Activated T-cell treated with anti-CD3 and anti-CD28 coated beads for 4 hours (primary cell): ENCODE results near the gene GCK.
"Not testable (repeated sequence)": the region's sequence is repeated elsewhere in the genome, so short reads cannot be mapped to it uniquely, and the experiment has no call there.

Experiments
- DNase-seq: peaks from one replicate; pipeline ENCODE4 v3.0.0-alpha.2; 2020

The GCK gene

GRCh38 chr7:44176486-44176885 lies 12.8 kb downstream of the GCK start:
- no peak for DNase-seq

DNA sequence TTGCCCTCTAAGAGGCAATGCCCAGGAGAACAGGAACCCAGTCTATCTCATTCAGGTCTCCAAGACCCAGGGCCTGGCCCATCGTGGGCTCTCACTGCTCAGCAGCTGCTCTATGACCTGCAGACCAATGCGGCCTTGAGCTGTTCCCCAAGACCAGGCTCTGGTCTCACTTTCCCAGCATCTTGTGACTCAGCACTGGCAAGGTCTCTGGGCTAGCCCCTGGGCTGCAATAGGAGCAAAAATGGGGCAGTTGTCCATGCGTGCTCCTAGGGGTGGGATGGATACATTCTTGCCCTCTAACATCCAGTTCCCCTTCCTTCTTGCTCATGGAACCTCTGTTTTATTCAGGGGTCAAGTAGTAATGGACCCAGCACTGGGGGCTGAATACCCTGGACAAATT lies 13.5 kb downstream of the GCK start:
- no peak for DNase-seq

- not testable (repeated sequence) for DNase-seq
These were observed 14.6 kb downstream of the GCK start for GRCh38 chr7:44174694-44174948.

GRCh38 chr7:44173911-44174693 lies 15.1 kb downstream of the GCK start:
- DNase-seq: no peak

- no peak for DNase-seq
These were observed 16.3 kb downstream of the GCK start for GRCh38 chr7:44172803-44173424.

DNA sequence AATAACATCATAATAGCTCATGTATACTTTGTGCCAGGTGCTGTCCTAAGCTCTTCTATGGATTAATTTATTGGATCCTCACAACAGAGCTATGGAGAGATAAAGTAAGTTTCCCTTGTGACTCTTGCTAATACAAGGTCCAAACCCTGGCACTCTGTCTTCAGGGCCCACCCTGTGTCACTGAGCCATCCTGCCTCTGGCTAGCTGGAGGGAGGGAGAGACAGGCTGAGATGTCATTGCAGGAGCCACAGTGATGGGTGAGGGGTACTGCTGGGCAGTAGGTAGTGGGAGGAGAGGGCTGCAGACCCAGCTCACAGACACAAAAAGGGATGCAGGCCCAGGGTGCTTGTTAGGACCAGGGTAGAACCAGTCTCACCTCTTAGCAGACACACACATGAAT lies 16.9 kb downstream of the GCK start:
- no peak for DNase-seq

- not testable (repeated sequence) for DNase-seq
These were observed 17.3 kb downstream of the GCK start for GRCh38 chr7:44171901-44172300.

DNA sequence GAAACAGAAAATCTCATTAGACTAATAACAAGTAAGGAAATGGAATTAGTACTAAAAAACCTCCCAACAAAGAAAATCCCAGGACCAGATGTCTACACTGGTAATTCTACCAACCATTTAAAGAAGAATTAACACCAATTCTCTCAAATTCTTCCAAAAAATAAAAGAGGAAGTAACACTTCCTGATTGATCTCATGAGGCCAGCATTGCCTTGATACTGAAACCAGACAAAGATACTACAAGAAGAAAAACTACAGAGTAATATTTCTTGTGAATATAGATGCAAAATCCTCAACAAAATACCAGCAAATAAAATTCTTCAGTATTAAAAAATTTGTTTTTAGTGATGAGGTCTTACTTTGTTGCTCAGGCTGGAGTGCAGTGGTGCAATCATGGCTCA lies 21.3 kb downstream of the GCK start:
- DNase-seq: no peak

GRCh38 chr7:44163591-44163990 lies 25.6 kb downstream of the GCK start:
- no peak for DNase-seq

- DNase-seq: no peak
These were observed 26.3 kb downstream of the GCK start for GRCh38 chr7:44162785-44163395.

DNA sequence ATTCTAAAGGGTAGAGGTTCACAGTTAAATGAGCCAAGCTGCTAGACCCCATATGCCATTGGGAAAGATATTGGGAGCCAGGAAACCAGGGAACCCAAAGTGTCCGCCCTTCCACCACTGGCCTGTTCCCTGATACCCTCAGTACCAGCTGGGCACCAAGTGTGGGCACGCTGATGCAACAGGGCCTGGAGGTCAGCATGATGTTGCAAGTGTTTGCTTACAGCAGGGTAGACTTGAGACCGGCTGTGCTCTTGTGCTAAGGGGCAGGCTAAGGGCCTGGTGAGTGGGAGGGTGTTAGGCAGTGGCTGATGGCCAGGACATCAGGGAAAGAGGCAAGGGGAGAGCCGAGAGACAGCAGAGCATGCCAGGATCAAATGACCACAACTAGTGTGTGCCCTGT lies 27.1 kb downstream of the GCK start:
- no peak for DNase-seq

DNA sequence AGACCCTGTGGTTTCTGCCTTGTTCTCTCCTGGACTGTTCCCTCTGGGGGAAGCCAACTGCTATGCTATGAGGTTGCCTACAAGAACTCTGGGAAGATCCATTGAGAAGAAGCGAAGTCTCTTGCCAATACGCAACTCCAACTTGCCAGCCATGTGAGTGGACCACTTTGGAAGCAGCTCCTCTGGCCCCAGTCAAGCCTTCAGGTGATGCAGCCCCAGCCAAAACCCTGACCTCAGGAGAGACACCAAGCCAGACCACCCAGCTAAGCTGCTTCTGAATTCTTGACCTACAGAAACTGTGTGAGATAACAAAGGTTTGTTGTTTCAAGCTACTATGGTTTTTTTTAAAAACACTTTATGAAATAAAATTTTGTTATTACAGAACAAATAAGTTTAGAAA lies 27.9 kb downstream of the GCK start:
- no peak for DNase-seq

GRCh38 chr7:44159824-44160630 lies 29.2 kb downstream of the GCK start:
- DNase-seq: no peak

DNA sequence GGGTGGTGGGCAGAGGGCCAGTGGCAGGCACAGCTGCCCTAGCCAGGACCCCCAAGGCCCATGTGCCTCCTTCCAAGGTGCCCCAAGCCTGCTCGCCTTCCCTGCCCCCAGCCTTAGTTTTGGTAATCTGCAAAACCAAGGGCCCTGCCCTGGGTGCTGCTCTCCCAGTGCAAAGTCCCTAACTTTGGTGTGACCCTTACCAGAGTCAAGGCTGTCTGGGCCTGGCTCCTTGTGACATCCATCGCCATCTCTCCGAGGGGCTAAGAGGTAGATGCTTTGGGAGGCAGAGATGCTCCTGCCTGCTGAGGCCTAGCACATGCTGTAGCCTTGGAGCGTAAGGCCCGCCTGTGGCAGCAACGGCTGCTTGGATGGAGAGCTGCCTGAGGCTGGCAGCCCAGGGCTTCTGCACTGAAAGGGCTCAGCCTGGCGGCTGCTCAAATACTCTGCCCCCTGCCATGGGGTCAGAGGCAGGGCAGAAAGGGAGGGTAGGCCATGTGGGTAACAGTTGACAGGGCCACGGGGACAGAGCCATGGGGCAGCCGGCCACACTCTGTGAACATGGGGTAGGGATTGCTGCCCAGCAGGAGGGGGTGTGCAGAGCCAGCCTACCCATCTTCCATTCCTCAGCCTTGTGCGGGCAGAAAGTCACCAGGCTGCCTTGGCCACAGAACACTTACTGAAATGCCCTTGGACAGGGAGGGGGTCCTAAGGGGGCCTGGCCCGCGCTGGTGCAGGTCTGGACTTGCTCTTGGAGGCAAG lies 30.2 kb downstream of the GCK start:
- DNase-seq: no peak

DNA sequence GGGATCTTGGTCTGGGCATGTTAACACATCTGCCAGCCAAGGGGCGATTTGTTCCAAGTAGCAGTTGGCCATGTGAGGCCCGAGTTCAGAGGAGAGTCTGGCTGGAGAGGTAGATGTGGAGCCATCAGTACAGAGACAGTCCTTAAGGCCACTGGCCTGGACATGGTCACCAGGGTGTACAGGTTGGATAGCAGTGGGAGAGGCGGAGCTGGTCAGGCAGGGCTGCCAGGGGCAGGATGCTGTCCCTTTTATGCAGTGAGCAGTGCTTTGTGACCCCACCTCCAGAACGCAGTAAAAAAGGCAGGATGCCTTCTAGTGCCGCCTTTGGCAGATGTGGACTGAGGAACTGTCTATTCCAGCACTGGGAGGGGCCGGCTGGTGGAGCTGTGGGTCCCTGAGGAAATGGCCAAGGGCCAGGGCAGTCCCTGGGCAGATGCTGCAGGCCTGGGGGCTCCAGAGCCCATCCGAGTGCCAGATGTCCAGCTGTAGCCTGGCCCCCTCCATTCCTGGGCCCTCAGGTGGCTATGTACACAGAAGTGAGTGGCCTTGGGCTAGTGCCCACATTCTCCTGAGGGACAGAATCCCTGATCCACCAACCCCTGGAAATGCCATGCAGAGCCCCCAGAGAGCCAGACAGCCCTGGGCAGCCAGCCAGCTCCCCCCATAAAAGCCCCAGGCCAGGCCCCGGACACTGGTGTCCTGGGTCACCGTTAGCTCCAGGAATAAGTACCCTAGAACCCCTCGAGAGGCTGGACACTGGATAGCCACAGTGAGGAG lies 31.0 kb downstream of the GCK start:
- no peak for DNase-seq

DNA sequence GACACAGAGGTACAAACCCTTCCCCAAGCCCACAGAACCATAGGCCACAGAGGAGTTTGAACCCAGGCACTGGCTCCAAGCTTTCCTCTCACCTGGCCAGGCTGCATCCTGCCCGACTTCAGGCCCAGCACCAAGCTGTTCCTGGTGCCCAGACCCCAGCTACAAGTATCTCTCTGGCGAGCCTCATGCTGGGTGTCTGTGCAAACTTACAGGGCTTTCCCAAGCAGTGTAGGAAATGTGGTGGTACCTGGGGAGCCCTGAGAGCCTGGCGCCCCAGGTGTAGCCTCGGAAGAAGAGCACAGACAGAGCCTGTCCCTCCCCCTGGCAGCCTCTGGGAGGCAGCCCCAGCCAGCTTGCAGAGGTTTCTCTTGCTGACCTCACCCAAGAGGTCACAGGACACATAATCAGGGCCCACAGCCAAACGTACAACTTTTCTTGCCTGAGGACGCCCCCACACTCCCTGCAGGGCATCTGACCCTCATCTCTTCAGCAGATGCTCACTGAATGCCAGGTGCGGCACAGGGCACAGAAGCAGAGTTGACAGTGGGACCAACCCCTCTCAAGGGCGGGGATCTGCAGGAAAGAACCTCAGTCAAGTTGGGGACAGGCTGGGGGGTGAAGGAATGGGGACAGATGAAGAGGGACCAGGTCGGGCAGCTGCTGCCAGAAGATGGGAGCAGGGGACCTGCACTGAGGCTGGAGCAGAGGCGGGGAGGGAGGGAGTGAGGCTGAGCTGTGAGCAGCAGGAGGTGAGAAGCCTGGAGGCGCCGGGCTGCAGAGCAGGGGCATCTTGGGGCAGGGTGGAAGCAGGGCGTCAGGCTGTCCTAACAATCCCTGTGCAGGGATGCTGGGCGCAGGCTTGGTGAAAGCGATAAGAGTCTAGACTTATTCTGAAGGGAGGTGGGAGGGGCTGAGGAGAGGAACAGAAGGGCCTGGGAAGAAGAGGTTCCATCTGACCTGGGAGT lies 31.8 kb downstream of the GCK start:
- no peak for DNase-seq

GRCh38 chr7:44156453-44157010 lies 32.7 kb downstream of the GCK start:
- DNase-seq: no peak

DNA sequence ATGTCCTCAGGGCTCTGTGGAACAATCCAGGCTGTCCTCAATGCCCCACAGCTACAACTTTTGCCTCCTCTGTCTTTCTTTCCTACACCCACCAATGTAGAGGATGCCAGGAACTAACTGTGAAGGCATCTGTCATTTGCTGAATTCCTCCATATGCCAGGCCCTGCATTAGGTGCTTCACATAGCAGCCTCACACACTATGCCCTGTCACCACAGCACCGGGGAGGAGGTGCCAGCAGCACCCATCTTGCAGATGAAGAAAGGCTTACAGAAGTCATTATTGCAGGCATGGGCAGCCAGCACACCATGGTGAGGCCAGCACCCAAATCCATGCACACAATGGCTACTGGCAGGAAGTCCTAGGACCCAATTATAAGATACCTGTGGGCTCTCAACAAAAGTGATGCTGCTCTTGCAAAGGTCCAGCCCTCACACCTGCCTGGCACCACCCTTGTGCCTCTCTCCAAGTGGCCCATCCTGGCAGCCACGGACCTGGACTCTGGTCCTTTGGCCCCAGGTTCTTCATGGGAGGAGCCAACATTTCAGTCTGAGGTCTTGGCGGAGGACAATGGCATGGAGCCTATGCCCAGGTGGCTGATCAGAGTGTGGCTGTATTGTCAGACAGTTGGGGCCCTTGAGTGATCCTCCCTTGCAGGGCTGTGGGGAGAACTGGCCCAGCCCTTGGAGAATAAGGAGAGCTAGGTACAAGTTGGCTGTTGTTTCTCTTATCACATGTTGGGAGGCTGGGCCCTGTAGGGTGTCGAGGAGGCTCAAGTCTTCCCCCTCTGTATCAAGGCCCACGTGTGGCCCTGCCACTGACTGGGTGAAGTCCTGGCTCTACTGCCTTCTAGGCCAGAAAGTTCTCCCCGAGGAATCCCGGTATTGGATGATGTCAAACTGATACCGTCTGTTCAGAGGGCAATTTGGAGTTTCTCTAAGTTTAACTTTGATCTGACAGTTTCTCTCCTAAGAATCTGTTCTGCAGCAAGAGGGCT lies 33.8 kb downstream of the GCK start:
- no peak for DNase-seq

GRCh38 chr7:44154703-44155102 lies 34.5 kb downstream of the GCK start:
- DNase-seq: no peak
